ENCODE results near the gene MAML3.
A peak's percentile ranks its signal among the peaks of the same experiment; 100 is the strongest.

Gene MAML3

GRCh38 chr4:139844459-139845036 lies 309.4 kb downstream of the MAML3 start:
- no peaks in the 10 kb centered on the region for H3K9me3 ChIP-seq
- H3K27me3 ChIP-seq, result no peaks in the 10 kb centered on the region
- no peak overlapping the region for H3K4me3 ChIP-seq (ENCODE audit: low read depth in 1 of 2, low read length in 1 of 2)
- H3K36me3 ChIP-seq, result no peaks in the 10 kb centered on the region
- TF ChIP-seq, protein P1, sequence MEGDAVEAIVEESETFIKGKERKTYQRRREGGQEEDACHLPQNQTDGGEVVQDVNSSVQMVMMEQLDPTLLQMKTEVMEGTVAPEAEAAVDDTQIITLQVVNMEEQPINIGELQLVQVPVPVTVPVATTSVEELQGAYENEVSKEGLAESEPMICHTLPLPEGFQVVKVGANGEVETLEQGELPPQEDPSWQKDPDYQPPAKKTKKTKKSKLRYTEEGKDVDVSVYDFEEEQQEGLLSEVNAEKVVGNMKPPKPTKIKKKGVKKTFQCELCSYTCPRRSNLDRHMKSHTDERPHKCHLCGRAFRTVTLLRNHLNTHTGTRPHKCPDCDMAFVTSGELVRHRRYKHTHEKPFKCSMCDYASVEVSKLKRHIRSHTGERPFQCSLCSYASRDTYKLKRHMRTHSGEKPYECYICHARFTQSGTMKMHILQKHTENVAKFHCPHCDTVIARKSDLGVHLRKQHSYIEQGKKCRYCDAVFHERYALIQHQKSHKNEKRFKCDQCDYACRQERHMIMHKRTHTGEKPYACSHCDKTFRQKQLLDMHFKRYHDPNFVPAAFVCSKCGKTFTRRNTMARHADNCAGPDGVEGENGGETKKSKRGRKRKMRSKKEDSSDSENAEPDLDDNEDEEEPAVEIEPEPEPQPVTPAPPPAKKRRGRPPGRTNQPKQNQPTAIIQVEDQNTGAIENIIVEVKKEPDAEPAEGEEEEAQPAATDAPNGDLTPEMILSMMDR (IDR thresholded peaks at IDR 0.05), result no peak
- H3K4me1 ChIP-seq (ENCODE audit: control insufficient read depth in 1 of 2, insufficient read depth in 1 of 2, low read depth in 1 of 2, low read length in 1 of 2), result peaks cover 55 to 59% of the 10 kb centered on the region in 2 experiments
- H3K27ac ChIP-seq, result peak overlapping the region; percentile 74

GRCh38 chr4:139844057-139844456 lies 309.9 kb downstream of the MAML3 start:
- TF ChIP-seq, protein P1 (IDR thresholded peaks at IDR 0.05), result no peak
- Histone ChIP-seq H3K36me3 (no peaks in the 10 kb centered on the region), H3K4me3 (ENCODE audit: low read depth in 1 of 2, low read length in 1 of 2) (peak overlapping the region in 1 of 2 experiments; percentile 16), H3K27ac (peak overlapping the region; percentile 74), H3K27me3 (no peaks in the 10 kb centered on the region), H3K9me3 (no peaks in the 10 kb centered on the region), H3K4me1 (ENCODE audit: control insufficient read depth in 1 of 2, insufficient read depth in 1 of 2, low read depth in 1 of 2, low read length in 1 of 2) (peaks cover 55 to 59% of the 10 kb centered on the region in 2 experiments)

GRCh38 chr4:139843641-139844040 lies 310.3 kb downstream of the MAML3 start:
- no peaks in the 10 kb centered on the region for H3K27me3 ChIP-seq
- H3K36me3 ChIP-seq, result no peaks in the 10 kb centered on the region
- H3K27ac ChIP-seq, result peak overlapping the region; percentile 74
- peaks cover 55 to 59% of the 10 kb centered on the region in 2 experiments for H3K4me1 ChIP-seq (ENCODE audit: control insufficient read depth in 1 of 2, insufficient read depth in 1 of 2, low read depth in 1 of 2, low read length in 1 of 2)
- TF ChIP-seq, protein P1 (IDR thresholded peaks at IDR 0.05), result no peak
- peak overlapping the region in 1 of 2 experiments; percentile 16 for H3K4me3 ChIP-seq (ENCODE audit: low read depth in 1 of 2, low read length in 1 of 2)
- H3K9me3 ChIP-seq, result no peaks in the 10 kb centered on the region

DNA sequence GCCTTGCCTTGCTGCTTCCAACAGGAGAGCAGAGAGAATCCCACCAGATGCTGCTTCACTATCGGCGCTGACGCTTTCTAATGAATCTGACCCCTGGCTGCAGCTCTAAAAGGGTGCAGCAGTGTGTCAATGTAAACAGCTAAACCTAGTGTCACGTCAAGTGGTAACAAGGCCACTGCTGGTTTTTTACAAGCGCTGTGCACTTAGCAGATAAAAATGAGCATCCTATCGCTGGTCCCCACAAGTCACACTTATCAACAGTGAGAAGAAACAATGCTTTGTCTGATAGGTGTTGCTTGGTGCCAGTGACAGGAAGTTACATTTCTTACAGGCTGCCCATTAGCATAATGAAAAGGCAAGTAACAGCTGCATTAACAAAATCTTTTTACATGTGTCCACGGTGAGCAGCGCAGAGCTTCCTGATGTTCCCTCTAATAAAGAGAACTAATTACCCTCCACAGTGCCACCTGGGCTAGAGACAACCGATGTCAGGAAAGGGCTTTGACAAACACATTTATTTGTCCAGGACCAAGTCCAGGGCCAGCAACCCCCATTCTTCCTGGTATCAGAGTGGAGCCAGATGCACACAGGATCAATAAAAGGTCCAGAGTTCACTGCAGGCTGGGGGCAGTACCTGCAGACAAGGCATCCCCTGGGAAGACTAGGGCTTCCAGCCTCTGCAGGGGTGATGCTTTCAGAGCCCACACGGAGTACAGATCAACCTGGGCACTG lies 312.4 kb downstream of the MAML3 start:
- TF ChIP-seq, protein P1 (IDR thresholded peaks at IDR 0.05), result no peak
- Histone ChIP-seq H3K4me1 (ENCODE audit: control insufficient read depth in 1 of 2, insufficient read depth in 1 of 2, low read depth in 1 of 2, low read length in 1 of 2) (peaks cover 55 to 59% of the 10 kb centered on the region in 2 experiments), H3K27me3 (no peaks in the 10 kb centered on the region), H3K9me3 (no peaks in the 10 kb centered on the region), H3K27ac (peak overlapping the region; percentile 51), H3K4me3 (ENCODE audit: low read depth in 1 of 2, low read length in 1 of 2) (no peak overlapping the region), H3K36me3 (no peaks in the 10 kb centered on the region)

DNA sequence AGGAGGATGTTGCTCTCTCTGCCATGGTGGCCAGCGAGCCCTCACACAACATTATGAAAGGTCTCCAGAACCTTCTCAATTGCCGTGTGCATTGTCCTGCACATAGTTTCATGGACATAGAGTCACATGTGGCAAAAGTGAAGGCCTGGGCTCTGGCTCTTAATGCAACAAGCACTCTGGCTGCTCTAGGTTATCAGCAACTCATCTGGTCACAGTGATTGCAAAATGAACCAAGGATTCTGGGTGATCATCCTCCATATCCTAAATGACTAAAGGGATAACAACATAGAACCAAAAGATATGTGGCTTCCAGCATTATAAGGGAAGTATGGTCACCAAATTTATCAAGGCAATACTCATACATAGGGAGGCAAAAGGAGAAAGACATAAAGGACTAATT lies 313.2 kb downstream of the MAML3 start:
- H3K4me1 ChIP-seq (ENCODE audit: control insufficient read depth in 1 of 2, insufficient read depth in 1 of 2, low read depth in 1 of 2, low read length in 1 of 2), result peaks cover 53 to 59% of the 10 kb centered on the region in 2 experiments
- no peak overlapping the region for H3K4me3 ChIP-seq (ENCODE audit: low read depth in 1 of 2, low read length in 1 of 2)
- TF ChIP-seq, protein P1 (IDR thresholded peaks at IDR 0.05), result no peak
- no peaks in the 10 kb centered on the region for H3K9me3 ChIP-seq
- H3K27me3 ChIP-seq, result no peaks in the 10 kb centered on the region
- no peaks in the 10 kb centered on the region for H3K36me3 ChIP-seq
- peak overlapping the region; percentile 51 for H3K27ac ChIP-seq
